WTC11 (cell line): ENCODE measurements around the gene GPALPP1. TPM values are rescaled to one million over a fixed set of nuclear protein-coding genes. Genes with fewer than 3 reads are reported as not detected.

Experiments
- ATAC-seq: fragments of 200-7000 bp; cut with Tn5 transposase; 2 replicates; pipeline ENCODE4 v1.10.0; 2021; ENCODE audit warnings: mild to moderate bottlenecking, moderate library complexity
- CTCF ChIA-PET: fragments of 300-600 bp; sonication (Branson Sonifier 250); formaldehyde crosslinking; loops from one replicate; lab custom pipeline; 2021; ENCODE audit warnings: antibody characterized with exemption; lab: Charles Lee
- POLR2A ChIA-PET: fragments of 350-600 bp; sonication (Branson Sonifier 250); formaldehyde crosslinking; loops from one replicate; lab custom pipeline; 2021; ENCODE audit warnings: antibody characterized with exemption; lab: Charles Lee
- DNase-seq: peaks from one replicate; pipeline ENCODE4 v3.0.0; 2021; ENCODE audit warnings: low spot score
- H3K27ac Mint-ChIP-seq: 2 replicates; pipeline ENCODE4 v1.8.0; 2021; ENCODE audit warnings: mixed read lengths
- H3K27me3 Mint-ChIP-seq: 2 replicates; pipeline ENCODE4 v1.8.0; 2021; ENCODE audit warnings: low read depth, mild to moderate bottlenecking, moderate library complexity, mixed read lengths
- H3K36me3 Mint-ChIP-seq: 2 replicates; pipeline ENCODE4 v1.8.0; 2021; ENCODE audit warnings: mixed read lengths
- H3K4me1 Mint-ChIP-seq: 2 replicates; pipeline ENCODE4 v1.8.0; 2022; ENCODE audit warnings: mixed read lengths
- H3K4me3 Mint-ChIP-seq: 2 replicates; pipeline ENCODE4 v1.8.0; 2021; ENCODE audit warnings: mild to moderate bottlenecking, moderate library complexity, mixed read lengths
- H3K9me3 Mint-ChIP-seq: 2 replicates; pipeline ENCODE4 v1.8.0; 2021; ENCODE audit warnings: mixed read lengths
- ATF1 ChIP-seq: sonication (generic); formaldehyde crosslinking; IDR thresholded peaks from 2 replicates; pipeline ENCODE4 v1.8.1; 2023; ENCODE audit warnings: mild to moderate bottlenecking, moderate library complexity, missing genetic modification reagents
- CREB1 ChIP-seq: sonication (generic); formaldehyde crosslinking; IDR thresholded peaks from 2 replicates; pipeline ENCODE4 v1.8.0; 2023; ENCODE audit warnings: mild to moderate bottlenecking, missing genetic modification reagents
- ELF4 ChIP-seq: sonication (generic); formaldehyde crosslinking; IDR thresholded peaks from 2 replicates; pipeline ENCODE4 v1.8.1; 2022; ENCODE audit warnings: low read depth, mild to moderate bottlenecking, moderate library complexity, missing genetic modification reagents
- FOXJ3 ChIP-seq: sonication (generic); formaldehyde crosslinking; IDR thresholded peaks from 2 replicates; pipeline ENCODE4 v1.9.0; 2021; ENCODE audit warnings: missing genetic modification reagents, mild to moderate bottlenecking, borderline replicate concordance
- FOXK1 ChIP-seq: sonication (generic); formaldehyde crosslinking; IDR thresholded peaks from 2 replicates; pipeline ENCODE4 v1.8.0; 2022; ENCODE audit warnings: mild to moderate bottlenecking, moderate library complexity, missing genetic modification reagents
- GABPB1 ChIP-seq: sonication (generic); formaldehyde crosslinking; IDR thresholded peaks from 2 replicates; pipeline ENCODE4 v1.8.1; 2023; ENCODE audit warnings: mild to moderate bottlenecking, missing genetic modification reagents
- JUN ChIP-seq: sonication (generic); formaldehyde crosslinking; IDR thresholded peaks from 2 replicates; pipeline ENCODE4 v1.8.0; 2023; ENCODE audit warnings: mild to moderate bottlenecking, missing genetic modification reagents
- KAT7 ChIP-seq: sonication (generic); formaldehyde crosslinking; IDR thresholded peaks from 2 replicates; pipeline ENCODE4 v1.8.1; 2023; ENCODE audit warnings: missing genetic modification reagents, mild to moderate bottlenecking, borderline replicate concordance
- MLX ChIP-seq: sonication (generic); formaldehyde crosslinking; IDR thresholded peaks from 2 replicates; pipeline ENCODE4 v1.8.1; 2023; ENCODE audit warnings: mild to moderate bottlenecking, missing genetic modification reagents, moderate library complexity
- MXD4 ChIP-seq: fragments of 250-450 bp; sonication (Bioruptor Pico); IDR thresholded peaks from 2 replicates; pipeline ENCODE4 v1.8.0; 2021; ENCODE audit warnings: mild to moderate bottlenecking, moderate library complexity, borderline replicate concordance
- MYBL2 ChIP-seq: sonication (generic); formaldehyde crosslinking; IDR thresholded peaks from 2 replicates; pipeline ENCODE4 v1.8.1; 2023; ENCODE audit warnings: mild to moderate bottlenecking, moderate library complexity, missing genetic modification reagents
- SOX15 ChIP-seq: fragments of 250-450 bp; sonication (Bioruptor Pico); IDR thresholded peaks from 2 replicates; pipeline ENCODE4 v1.9.0; 2021; ENCODE audit warnings: mild to moderate bottlenecking
- ZNF138 ChIP-seq: sonication (generic); formaldehyde crosslinking; conservative IDR thresholded peaks from 2 replicates; pipeline ENCODE4 v1.8.1; 2022; ENCODE audit warnings: mild to moderate bottlenecking, moderate library complexity, missing genetic modification reagents
- ZNF416 ChIP-seq: fragments of 250-450 bp; sonication (Bioruptor Pico); IDR thresholded peaks from 2 replicates; pipeline ENCODE4 v1.9.0; 2021; ENCODE audit warnings: mild to moderate bottlenecking, inconsistent platforms
- ZNF671 ChIP-seq: fragments of 250-450 bp; sonication (Bioruptor Pico); IDR thresholded peaks from 2 replicates; pipeline ENCODE4 v1.8.0; 2021; ENCODE audit warnings: mild to moderate bottlenecking
- total RNA-seq: library from RNA; stranded (reverse); gene quantifications from 3 replicates; pipeline ENCODE4 v1.2.3, GENCODE V29; 2021
- TF ChIP-seq, protein P1 (sequence below): fragments of 250-450 bp; sonication (Bioruptor Pico); IDR thresholded peaks from 2 replicates; pipeline ENCODE4 v1.9.0; 2021; ENCODE audit warnings: mild to moderate bottlenecking
- TF ChIP-seq, protein P2 (sequence below): sonication (generic); formaldehyde crosslinking; IDR thresholded peaks from 2 replicates; pipeline ENCODE4 v1.8.0; 2022; ENCODE audit warnings: mild to moderate bottlenecking, missing genetic modification reagents
- TF ChIP-seq, protein P3 (sequence below): sonication (generic); formaldehyde crosslinking; IDR thresholded peaks from 2 replicates; pipeline ENCODE4 v1.8.1; 2023; ENCODE audit warnings: mild to moderate bottlenecking, missing genetic modification reagents, borderline replicate concordance
- TF ChIP-seq, protein P4 (sequence below): sonication (generic); formaldehyde crosslinking; IDR thresholded peaks from 2 replicates; pipeline ENCODE4 v1.8.1; 2022; ENCODE audit warnings: mild to moderate bottlenecking, moderate library complexity, missing genetic modification reagents
- TF ChIP-seq, protein P5 (sequence below): fragments of 250-450 bp; sonication (Bioruptor Pico); IDR thresholded peaks from 2 replicates; pipeline ENCODE4 v1.9.0; 2021; ENCODE audit warnings: mild to moderate bottlenecking, borderline replicate concordance

The GPALPP1 gene
- total RNA-seq, 1 experiment from 2014 or later: 28.9 TPM

- TF ChIP-seq, protein P1, sequence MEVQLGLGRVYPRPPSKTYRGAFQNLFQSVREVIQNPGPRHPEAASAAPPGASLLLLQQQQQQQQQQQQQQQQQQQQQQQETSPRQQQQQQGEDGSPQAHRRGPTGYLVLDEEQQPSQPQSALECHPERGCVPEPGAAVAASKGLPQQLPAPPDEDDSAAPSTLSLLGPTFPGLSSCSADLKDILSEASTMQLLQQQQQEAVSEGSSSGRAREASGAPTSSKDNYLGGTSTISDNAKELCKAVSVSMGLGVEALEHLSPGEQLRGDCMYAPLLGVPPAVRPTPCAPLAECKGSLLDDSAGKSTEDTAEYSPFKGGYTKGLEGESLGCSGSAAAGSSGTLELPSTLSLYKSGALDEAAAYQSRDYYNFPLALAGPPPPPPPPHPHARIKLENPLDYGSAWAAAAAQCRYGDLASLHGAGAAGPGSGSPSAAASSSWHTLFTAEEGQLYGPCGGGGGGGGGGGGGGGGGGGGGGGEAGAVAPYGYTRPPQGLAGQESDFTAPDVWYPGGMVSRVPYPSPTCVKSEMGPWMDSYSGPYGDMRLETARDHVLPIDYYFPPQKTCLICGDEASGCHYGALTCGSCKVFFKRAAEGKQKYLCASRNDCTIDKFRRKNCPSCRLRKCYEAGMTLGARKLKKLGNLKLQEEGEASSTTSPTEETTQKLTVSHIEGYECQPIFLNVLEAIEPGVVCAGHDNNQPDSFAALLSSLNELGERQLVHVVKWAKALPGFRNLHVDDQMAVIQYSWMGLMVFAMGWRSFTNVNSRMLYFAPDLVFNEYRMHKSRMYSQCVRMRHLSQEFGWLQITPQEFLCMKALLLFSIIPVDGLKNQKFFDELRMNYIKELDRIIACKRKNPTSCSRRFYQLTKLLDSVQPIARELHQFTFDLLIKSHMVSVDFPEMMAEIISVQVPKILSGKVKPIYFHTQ: no peak
- TF ChIP-seq ZNF671 (CRISPR knock-in tag): no peak
- no peak for TF ChIP-seq ATF1 (CRISPR knock-in tag)
- TF ChIP-seq SOX15 (CRISPR knock-in tag): no peak
- TF ChIP-seq, protein P2, sequence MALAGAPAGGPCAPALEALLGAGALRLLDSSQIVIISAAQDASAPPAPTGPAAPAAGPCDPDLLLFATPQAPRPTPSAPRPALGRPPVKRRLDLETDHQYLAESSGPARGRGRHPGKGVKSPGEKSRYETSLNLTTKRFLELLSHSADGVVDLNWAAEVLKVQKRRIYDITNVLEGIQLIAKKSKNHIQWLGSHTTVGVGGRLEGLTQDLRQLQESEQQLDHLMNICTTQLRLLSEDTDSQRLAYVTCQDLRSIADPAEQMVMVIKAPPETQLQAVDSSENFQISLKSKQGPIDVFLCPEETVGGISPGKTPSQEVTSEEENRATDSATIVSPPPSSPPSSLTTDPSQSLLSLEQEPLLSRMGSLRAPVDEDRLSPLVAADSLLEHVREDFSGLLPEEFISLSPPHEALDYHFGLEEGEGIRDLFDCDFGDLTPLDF: no peak
- TF ChIP-seq MLX (CRISPR knock-in tag): no peak
- TF ChIP-seq FOXJ3 (CRISPR knock-in tag): no peak
- TF ChIP-seq, protein P3, sequence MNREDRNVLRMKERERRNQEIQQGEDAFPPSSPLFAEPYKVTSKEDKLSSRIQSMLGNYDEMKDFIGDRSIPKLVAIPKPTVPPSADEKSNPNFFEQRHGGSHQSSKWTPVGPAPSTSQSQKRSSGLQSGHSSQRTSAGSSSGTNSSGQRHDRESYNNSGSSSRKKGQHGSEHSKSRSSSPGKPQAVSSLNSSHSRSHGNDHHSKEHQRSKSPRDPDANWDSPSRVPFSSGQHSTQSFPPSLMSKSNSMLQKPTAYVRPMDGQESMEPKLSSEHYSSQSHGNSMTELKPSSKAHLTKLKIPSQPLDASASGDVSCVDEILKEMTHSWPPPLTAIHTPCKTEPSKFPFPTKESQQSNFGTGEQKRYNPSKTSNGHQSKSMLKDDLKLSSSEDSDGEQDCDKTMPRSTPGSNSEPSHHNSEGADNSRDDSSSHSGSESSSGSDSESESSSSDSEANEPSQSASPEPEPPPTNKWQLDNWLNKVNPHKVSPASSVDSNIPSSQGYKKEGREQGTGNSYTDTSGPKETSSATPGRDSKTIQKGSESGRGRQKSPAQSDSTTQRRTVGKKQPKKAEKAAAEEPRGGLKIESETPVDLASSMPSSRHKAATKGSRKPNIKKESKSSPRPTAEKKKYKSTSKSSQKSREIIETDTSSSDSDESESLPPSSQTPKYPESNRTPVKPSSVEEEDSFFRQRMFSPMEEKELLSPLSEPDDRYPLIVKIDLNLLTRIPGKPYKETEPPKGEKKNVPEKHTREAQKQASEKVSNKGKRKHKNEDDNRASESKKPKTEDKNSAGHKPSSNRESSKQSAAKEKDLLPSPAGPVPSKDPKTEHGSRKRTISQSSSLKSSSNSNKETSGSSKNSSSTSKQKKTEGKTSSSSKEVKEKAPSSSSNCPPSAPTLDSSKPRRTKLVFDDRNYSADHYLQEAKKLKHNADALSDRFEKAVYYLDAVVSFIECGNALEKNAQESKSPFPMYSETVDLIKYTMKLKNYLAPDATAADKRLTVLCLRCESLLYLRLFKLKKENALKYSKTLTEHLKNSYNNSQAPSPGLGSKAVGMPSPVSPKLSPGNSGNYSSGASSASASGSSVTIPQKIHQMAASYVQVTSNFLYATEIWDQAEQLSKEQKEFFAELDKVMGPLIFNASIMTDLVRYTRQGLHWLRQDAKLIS (CRISPR knock-in tag): no peak
- no peak for TF ChIP-seq GABPB1
- TF ChIP-seq CREB1 (CRISPR knock-in tag): no peak
- TF ChIP-seq MYBL2: no peak
- TF ChIP-seq ZNF138 (CRISPR knock-in tag): no peak
Observed at GRCh38 chr13:45073809-45074208, 84.5 kb downstream of the GPALPP1 start (continued).

DNA sequence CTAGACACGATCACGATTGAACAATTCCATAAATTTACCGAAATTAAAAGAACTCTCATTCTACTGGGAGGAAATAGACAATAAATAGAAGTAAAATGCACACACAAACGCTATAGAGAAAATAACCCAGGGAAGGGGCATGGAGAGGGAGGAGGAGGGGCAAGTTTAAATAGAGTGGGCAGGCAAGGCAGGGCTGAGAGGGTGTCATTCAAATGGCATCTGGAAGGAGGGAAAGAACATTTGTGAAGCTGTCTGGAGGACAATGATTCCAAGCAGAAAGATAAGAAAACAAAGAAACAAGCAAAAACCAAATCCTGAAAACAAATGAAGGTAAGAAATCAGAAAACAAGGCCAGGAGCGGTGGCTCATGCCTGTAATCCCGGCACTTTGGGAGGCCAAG lies 85.4 kb downstream of the GPALPP1 start:
- Mint-ChIP-seq H3K9me3 (no peaks in the 10 kb centered on the region), H3K4me3 (no peak overlapping the region), H3K27ac (peak overlapping the region; percentile 12; the same call in 1 of the 2 replicates), H3K27me3 (no peaks in the 10 kb centered on the region), H3K4me1 (peaks cover 12% of the 10 kb centered on the region), H3K36me3 (no peaks in the 10 kb centered on the region)
- ATAC-seq (no peak; the same call in 1 of the 2 replicates), DNase-seq (no peak)
- TF ChIP-seq, protein P4, sequence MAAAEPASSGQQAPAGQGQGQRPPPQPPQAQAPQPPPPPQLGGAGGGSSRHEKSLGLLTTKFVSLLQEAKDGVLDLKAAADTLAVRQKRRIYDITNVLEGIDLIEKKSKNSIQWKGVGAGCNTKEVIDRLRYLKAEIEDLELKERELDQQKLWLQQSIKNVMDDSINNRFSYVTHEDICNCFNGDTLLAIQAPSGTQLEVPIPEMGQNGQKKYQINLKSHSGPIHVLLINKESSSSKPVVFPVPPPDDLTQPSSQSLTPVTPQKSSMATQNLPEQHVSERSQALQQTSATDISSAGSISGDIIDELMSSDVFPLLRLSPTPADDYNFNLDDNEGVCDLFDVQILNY: no peak
- TF ChIP-seq MXD4 (CRISPR knock-in tag) (no peak), ELF4 (CRISPR knock-in tag) (no peak), ZNF416 (CRISPR knock-in tag) (no peak), KAT7 (CRISPR knock-in tag) (no peak), JUN (CRISPR knock-in tag) (no peak), FOXK1 (CRISPR knock-in tag) (no peak)
- TF ChIP-seq, protein P5, sequence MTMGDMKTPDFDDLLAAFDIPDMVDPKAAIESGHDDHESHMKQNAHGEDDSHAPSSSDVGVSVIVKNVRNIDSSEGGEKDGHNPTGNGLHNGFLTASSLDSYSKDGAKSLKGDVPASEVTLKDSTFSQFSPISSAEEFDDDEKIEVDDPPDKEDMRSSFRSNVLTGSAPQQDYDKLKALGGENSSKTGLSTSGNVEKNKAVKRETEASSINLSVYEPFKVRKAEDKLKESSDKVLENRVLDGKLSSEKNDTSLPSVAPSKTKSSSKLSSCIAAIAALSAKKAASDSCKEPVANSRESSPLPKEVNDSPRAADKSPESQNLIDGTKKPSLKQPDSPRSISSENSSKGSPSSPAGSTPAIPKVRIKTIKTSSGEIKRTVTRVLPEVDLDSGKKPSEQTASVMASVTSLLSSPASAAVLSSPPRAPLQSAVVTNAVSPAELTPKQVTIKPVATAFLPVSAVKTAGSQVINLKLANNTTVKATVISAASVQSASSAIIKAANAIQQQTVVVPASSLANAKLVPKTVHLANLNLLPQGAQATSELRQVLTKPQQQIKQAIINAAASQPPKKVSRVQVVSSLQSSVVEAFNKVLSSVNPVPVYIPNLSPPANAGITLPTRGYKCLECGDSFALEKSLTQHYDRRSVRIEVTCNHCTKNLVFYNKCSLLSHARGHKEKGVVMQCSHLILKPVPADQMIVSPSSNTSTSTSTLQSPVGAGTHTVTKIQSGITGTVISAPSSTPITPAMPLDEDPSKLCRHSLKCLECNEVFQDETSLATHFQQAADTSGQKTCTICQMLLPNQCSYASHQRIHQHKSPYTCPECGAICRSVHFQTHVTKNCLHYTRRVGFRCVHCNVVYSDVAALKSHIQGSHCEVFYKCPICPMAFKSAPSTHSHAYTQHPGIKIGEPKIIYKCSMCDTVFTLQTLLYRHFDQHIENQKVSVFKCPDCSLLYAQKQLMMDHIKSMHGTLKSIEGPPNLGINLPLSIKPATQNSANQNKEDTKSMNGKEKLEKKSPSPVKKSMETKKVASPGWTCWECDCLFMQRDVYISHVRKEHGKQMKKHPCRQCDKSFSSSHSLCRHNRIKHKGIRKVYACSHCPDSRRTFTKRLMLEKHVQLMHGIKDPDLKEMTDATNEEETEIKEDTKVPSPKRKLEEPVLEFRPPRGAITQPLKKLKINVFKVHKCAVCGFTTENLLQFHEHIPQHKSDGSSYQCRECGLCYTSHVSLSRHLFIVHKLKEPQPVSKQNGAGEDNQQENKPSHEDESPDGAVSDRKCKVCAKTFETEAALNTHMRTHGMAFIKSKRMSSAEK: no peak
- CTCF ChIA-PET: interaction anchor here (0.6 kb wide), 1 partner anchor 194 kb away, joined by 3 read pairs; no protein-coding TSS in a partner anchor
- POLR2A ChIA-PET: no interaction called here
